HepG2 (cell line): Measurements from ENCODE around the gene DPM2. TPM values are rescaled to one million over a fixed set of nuclear protein-coding genes. Genes with fewer than 3 reads are reported as not detected.

Source experiments
- NCOA1 ChIP-seq: sonication (generic); formaldehyde crosslinking; IDR thresholded peaks from 2 replicates; pipeline ENCODE4 v1.9.0; 2021; ENCODE audit warnings: missing genetic modification reagents
- POLR2G ChIP-seq: fragments of 200-400 bp; formaldehyde crosslinking; IDR thresholded peaks from 2 replicates; pipeline ENCODE4 v1.6.1; 2018; ENCODE audit warnings: mild to moderate bottlenecking, low read depth, low read length, moderate library complexity
- TCF7L2 ChIP-seq: IDR thresholded peaks from 2 replicates; pipeline ENCODE4 v1.6.1; 2011; ENCODE audit warnings: mild to moderate bottlenecking, low read depth, low read length, moderate library complexity
- WIZ ChIP-seq: sonication (generic); formaldehyde crosslinking; IDR thresholded peaks from 2 replicates; pipeline ENCODE4 v1.5.1; 2020; ENCODE audit warnings: mild to moderate bottlenecking, missing genetic modification reagents
- ZNF331 ChIP-seq: sonication (generic); formaldehyde crosslinking; IDR thresholded peaks from 2 replicates; pipeline ENCODE4 v1.4.0; 2020; ENCODE audit warnings: missing genetic modification reagents
- ZNF335 ChIP-seq: sonication (generic); formaldehyde crosslinking; IDR thresholded peaks from 2 replicates; pipeline ENCODE4 v1.4.0; 2020; ENCODE audit warnings: missing genetic modification reagents
- ZNF337 ChIP-seq: sonication (generic); formaldehyde crosslinking; IDR thresholded peaks from 2 replicates; pipeline ENCODE4 v1.5.1; 2020; ENCODE audit warnings: missing genetic modification reagents, low read depth, mild to moderate bottlenecking, borderline replicate concordance
- ZNF451 ChIP-seq: sonication (generic); formaldehyde crosslinking; IDR thresholded peaks from 2 replicates; pipeline ENCODE4 v1.5.0; 2020; ENCODE audit warnings: mild to moderate bottlenecking, missing genetic modification reagents
- ZNF547 ChIP-seq: sonication (generic); formaldehyde crosslinking; IDR thresholded peaks from 2 replicates; pipeline ENCODE4 v1.5.1; 2020; ENCODE audit warnings: mild to moderate bottlenecking, missing genetic modification reagents
- ZNF839 ChIP-seq: sonication (generic); formaldehyde crosslinking; IDR thresholded peaks from 2 replicates; pipeline ENCODE4 v1.4.0; 2020; ENCODE audit warnings: missing genetic modification reagents, mild to moderate bottlenecking, borderline replicate concordance
- ZNF841 ChIP-seq: sonication (generic); formaldehyde crosslinking; IDR thresholded peaks from 2 replicates; pipeline ENCODE4 v1.8.1; 2023; ENCODE audit warnings: missing genetic modification reagents, borderline replicate concordance
- ZSCAN30 ChIP-seq: sonication (generic); formaldehyde crosslinking; IDR thresholded peaks from 2 replicates; pipeline ENCODE4 v1.5.0; 2020; ENCODE audit warnings: mild to moderate bottlenecking, missing genetic modification reagents
- ZZZ3 ChIP-seq: sonication (generic); formaldehyde crosslinking; IDR thresholded peaks from 2 replicates; pipeline ENCODE4 v1.4.0; 2020; ENCODE audit warnings: missing genetic modification reagents, mild to moderate bottlenecking, borderline replicate concordance
- polyA plus RNA-seq, 8 experiments: library from polyadenylated mRNA; depleted of rRNA in 3 of 8; stranded (reverse) in 7 of 8; unstranded in 1 of 8; fragments of >200 nt; fragmentation: Illumina TruSeq in 4 of 8; extraction: Trizol in 4 of 8; gene quantifications; 2 replicates each; pipeline versions ENCODE4 v1.2.1 to v1.2.3, GENCODE V29; 2011 to 2016; ENCODE audit warnings: low read depth in 4 of 8, missing spikeins in 1 of 8, mixed read lengths in 1 of 8; ENCODE audit not compliant: insufficient read depth in 1 of 8
- total RNA-seq, 5 experiments: library from RNA; depleted of rRNA; stranded (reverse); fragments of >200 nt; fragmentation: Illumina TruSeq; extraction: Trizol; gene quantifications; 2 replicates each; pipeline ENCODE4 v1.2.3, GENCODE V29; 2016; ENCODE audit warnings: low read depth in 1 of 5
- TF ChIP-seq, protein P1 (sequence below), 2 experiments: sonication (generic) in 1 of 2; formaldehyde crosslinking in 1 of 2; IDR thresholded peaks; 2 replicates each; pipeline versions ENCODE4 v1.4.0 to v1.6.1; 2016 to 2020; ENCODE audit warnings: borderline replicate concordance in 1 of 2, low read depth in 1 of 2, mild to moderate bottlenecking in 1 of 2, missing genetic modification reagents in 1 of 2
- TF ChIP-seq, protein P2 (sequence below): sonication (generic); formaldehyde crosslinking; IDR thresholded peaks from 2 replicates; pipeline ENCODE4 v1.4.0; 2020; ENCODE audit warnings: missing genetic modification reagents, mild to moderate bottlenecking, borderline replicate concordance

DPM2 gene
- total and polyA plus RNA-seq, 2 of the 13 experiments (the other 11 are each of a cell fraction or from before 2014, with no cell fraction given): 24.8 to 35.3 TPM

- TF ChIP-seq ZNF331 (CRISPR knock-in tag): no peak
- no peak for TF ChIP-seq ZNF547 (CRISPR knock-in tag)
- TF ChIP-seq, protein P1, sequence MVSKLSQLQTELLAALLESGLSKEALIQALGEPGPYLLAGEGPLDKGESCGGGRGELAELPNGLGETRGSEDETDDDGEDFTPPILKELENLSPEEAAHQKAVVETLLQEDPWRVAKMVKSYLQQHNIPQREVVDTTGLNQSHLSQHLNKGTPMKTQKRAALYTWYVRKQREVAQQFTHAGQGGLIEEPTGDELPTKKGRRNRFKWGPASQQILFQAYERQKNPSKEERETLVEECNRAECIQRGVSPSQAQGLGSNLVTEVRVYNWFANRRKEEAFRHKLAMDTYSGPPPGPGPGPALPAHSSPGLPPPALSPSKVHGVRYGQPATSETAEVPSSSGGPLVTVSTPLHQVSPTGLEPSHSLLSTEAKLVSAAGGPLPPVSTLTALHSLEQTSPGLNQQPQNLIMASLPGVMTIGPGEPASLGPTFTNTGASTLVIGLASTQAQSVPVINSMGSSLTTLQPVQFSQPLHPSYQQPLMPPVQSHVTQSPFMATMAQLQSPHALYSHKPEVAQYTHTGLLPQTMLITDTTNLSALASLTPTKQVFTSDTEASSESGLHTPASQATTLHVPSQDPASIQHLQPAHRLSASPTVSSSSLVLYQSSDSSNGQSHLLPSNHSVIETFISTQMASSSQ (IDR thresholded peaks at IDR 0.05; ENCODE audit: low read depth): no peak
- TF ChIP-seq, protein P1 (CRISPR knock-in tag; IDR thresholded peaks at IDR 0.05; ENCODE audit: borderline replicate concordance): 0 out of 2 replicates have a peak, but pooled peaks have one; percentile 58
- no peak for TF ChIP-seq WIZ (CRISPR knock-in tag)
- TF ChIP-seq ZNF841 (CRISPR knock-in tag): no peak
- no peak for TF ChIP-seq ZNF451 (CRISPR knock-in tag)
- no peak for TF ChIP-seq TCF7L2
- TF ChIP-seq ZNF335: no peak
- no peak for TF ChIP-seq POLR2G
- TF ChIP-seq ZNF337 (CRISPR knock-in tag): no peak
- TF ChIP-seq, protein P2, sequence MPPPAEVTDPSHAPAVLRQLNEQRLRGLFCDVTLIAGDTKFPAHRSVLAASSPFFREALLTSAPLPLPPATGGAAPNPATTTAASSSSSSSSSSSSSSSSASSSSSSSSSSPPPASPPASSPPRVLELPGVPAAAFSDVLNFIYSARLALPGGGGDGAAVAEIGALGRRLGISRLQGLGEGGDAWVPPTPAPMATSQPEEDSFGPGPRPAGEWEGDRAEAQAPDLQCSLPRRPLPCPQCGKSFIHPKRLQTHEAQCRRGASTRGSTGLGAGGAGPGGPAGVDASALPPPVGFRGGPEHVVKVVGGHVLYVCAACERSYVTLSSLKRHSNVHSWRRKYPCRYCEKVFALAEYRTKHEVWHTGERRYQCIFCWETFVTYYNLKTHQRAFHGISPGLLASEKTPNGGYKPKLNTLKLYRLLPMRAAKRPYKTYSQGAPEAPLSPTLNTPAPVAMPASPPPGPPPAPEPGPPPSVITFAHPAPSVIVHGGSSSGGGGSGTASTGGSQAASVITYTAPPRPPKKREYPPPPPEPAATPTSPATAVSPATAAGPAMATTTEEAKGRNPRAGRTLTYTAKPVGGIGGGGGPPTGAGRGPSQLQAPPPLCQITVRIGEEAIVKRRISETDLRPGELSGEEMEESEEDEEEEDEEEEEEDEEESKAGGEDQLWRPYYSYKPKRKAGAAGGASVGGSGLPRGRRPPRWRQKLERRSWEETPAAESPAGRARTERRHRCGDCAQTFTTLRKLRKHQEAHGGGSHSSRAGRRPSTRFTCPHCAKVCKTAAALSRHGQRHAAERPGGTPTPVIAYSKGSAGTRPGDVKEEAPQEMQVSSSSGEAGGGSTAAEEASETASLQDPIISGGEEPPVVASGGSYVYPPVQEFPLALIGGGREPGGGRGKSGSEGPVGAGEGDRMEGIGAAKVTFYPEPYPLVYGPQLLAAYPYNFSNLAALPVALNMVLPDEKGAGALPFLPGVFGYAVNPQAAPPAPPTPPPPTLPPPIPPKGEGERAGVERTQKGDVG (CRISPR knock-in tag): no peak
- 0 out of 2 replicates have a peak, but pooled peaks have one; percentile 37 for TF ChIP-seq ZNF839 (CRISPR knock-in tag)
- no peak for TF ChIP-seq ZSCAN30 (CRISPR knock-in tag)
- no peak for TF ChIP-seq NCOA1
- TF ChIP-seq ZZZ3 (CRISPR knock-in tag): peak; percentile 61; the same call in 1 of the 2 replicates
Observed at GRCh38 chr9:127954831-127955293, 17.2 kb upstream of the DPM2 start (continued).
